Peyer's patch (tissue), 4 donors: ENCODE data around the gene TRIM4. TPM values are rescaled to one million over a fixed set of nuclear protein-coding genes. Genes with fewer than 3 reads are reported as not detected.

ENCODE experiments used
- DNase-seq, 3 donors: peaks; one replicate each; pipeline ENCODE4 v3.0.0-alpha.2; 2017 to 2019
- H3K27ac ChIP-seq, 4 donors: fragments of 200-600 bp; sonication (generic); one replicate each; pipeline ENCODE4 v1.5.1; 2016 to 2019
- H3K27me3 ChIP-seq, 2 donors: fragments of 200-600 bp; sonication (generic); one replicate each; pipeline ENCODE4 v1.5.1; 2019
- H3K36me3 ChIP-seq, 3 donors: fragments of 200-600 bp; sonication (generic); one replicate each; pipeline ENCODE4 v1.5.1; 2016 to 2019
- H3K4me1 ChIP-seq, 4 donors: fragments of 200-600 bp; sonication (generic); one replicate each; pipeline ENCODE4 v1.5.1; 2016 to 2019
- H3K4me3 ChIP-seq, 4 donors: fragments of 200-600 bp; sonication (generic); 1 replicate in 3 of 4; 2 replicates in 1 of 4; pipeline ENCODE4 v1.5.1; 2016 to 2019; ENCODE audit warnings: mild to moderate bottlenecking in 1 of 4
- H3K9me3 ChIP-seq, 4 donors: fragments of 200-600 bp; sonication (generic); one replicate each; pipeline ENCODE4 v1.5.1; 2016 to 2019; ENCODE audit warnings: mild to moderate bottlenecking in 1 of 4
- CTCF ChIP-seq, 6 experiments: fragments of 450-650 bp in 4 of 6; fragments of 200-600 bp in 2 of 6; sonication (generic) in 1 of 6; IDR thresholded peaks; one replicate each; pipeline ENCODE4 v1.5.1; 2017 to 2019; ENCODE audit warnings: antibody characterized with exemption in 6 of 6, mild to moderate bottlenecking in 3 of 6, moderate library complexity in 1 of 6
- POLR2A ChIP-seq, 2 donors: fragments of 450-650 bp; IDR thresholded peaks; one replicate each; pipeline ENCODE4 v1.5.1; 2017; ENCODE audit warnings: antibody characterized with exemption in 2 of 2, mild to moderate bottlenecking in 2 of 2, moderate library complexity in 2 of 2
- total RNA-seq, 4 donors: library from RNA; depleted of rRNA; stranded (reverse); fragments of >200 nt; gene quantifications; one replicate each; pipeline ENCODE4 v1.1.0, GENCODE V29; 2016

TRIM4 gene
- total RNA-seq, 4 donors from 2014 or later = 52.1 to 80.9 (median 59.9) TPM

GRCh38 chr7:99899830-99900519 lies 19.4 kb downstream of the TRIM4 start:
- Histone ChIP-seq H3K36me3 (peaks cover 0 to 59% (median 0%) of the 10 kb centered on the region in 3 donors), H3K4me1 (no peaks in the 10 kb centered on the region), H3K27ac (no peak overlapping the region), H3K9me3 (no peaks in the 10 kb centered on the region), H3K4me3 (no peak overlapping the region), H3K27me3 (no peaks in the 10 kb centered on the region)
- TF ChIP-seq CTCF (IDR thresholded peaks at IDR 0.05) (no peak), POLR2A (IDR thresholded peaks at IDR 0.05) (no peak)
- DNase-seq = no peak

- no peak overlapping the region for H3K27ac ChIP-seq
- H3K9me3 ChIP-seq = no peaks in the 10 kb centered on the region
- TF ChIP-seq POLR2A (IDR thresholded peaks at IDR 0.05) (no peak), CTCF (IDR thresholded peaks at IDR 0.05) (no peak)
- no peaks in the 10 kb centered on the region for H3K27me3 ChIP-seq
- no peak for DNase-seq
- no peaks in the 10 kb centered on the region for H3K4me1 ChIP-seq
- H3K36me3 ChIP-seq = peaks cover 0 to 49% (median 0%) of the 10 kb centered on the region in 3 donors
- H3K4me3 ChIP-seq = no peak overlapping the region
Observed at GRCh38 chr7:99898836-99899235, 20.5 kb downstream of the TRIM4 start.

GRCh38 chr7:99898023-99898357 lies 21.3 kb downstream of the TRIM4 start:
- Histone ChIP-seq H3K36me3 (peaks cover 0 to 41% (median 0%) of the 10 kb centered on the region in 3 donors), H3K27ac (no peak overlapping the region), H3K4me3 (no peak overlapping the region), H3K9me3 (no peaks in the 10 kb centered on the region), H3K27me3 (no peaks in the 10 kb centered on the region), H3K4me1 (no peaks in the 10 kb centered on the region)
- TF ChIP-seq CTCF (IDR thresholded peaks at IDR 0.05) (no peak), POLR2A (IDR thresholded peaks at IDR 0.05) (no peak)
- DNase-seq = no peak

GRCh38 chr7:99897322-99898022 lies 21.9 kb downstream of the TRIM4 start:
- TF ChIP-seq POLR2A (IDR thresholded peaks at IDR 0.05) = no peak
- no peak for TF ChIP-seq CTCF (IDR thresholded peaks at IDR 0.05)
- H3K27me3 ChIP-seq = no peaks in the 10 kb centered on the region
- H3K36me3 ChIP-seq = peaks cover 0 to 37% (median 0%) of the 10 kb centered on the region in 3 donors
- H3K4me3 ChIP-seq = no peak overlapping the region
- H3K9me3 ChIP-seq = no peaks in the 10 kb centered on the region
- DNase-seq = no peak
- H3K27ac ChIP-seq = no peak overlapping the region
- H3K4me1 ChIP-seq = no peaks in the 10 kb centered on the region

- no peaks in the 10 kb centered on the region for H3K4me1 ChIP-seq
- no peaks in the 10 kb centered on the region for H3K27me3 ChIP-seq
- peaks cover 0 to 32% (median 0%) of the 10 kb centered on the region in 3 donors for H3K36me3 ChIP-seq
- no peak overlapping the region for H3K27ac ChIP-seq
- TF ChIP-seq POLR2A (IDR thresholded peaks at IDR 0.05) (no peak), CTCF (IDR thresholded peaks at IDR 0.05) (no peak)
- H3K9me3 ChIP-seq = no peaks in the 10 kb centered on the region
- DNase-seq = no peak
- no peak overlapping the region for H3K4me3 ChIP-seq
Observed at GRCh38 chr7:99894738-99895137, 24.6 kb downstream of the TRIM4 start.
